SH-SY5Y (cell line): ENCODE results near the gene ARSA.

Experiments used
- GATA2 ChIP-seq: IDR thresholded peaks from 2 replicates; pipeline ENCODE4 v1.6.1; 2011; ENCODE audit warnings: mild to moderate bottlenecking, low read depth, low read length
- GATA3 ChIP-seq: IDR thresholded peaks from 2 replicates; pipeline ENCODE4 v1.6.1; 2011; ENCODE audit warnings: low read depth, mild to moderate bottlenecking, low read length, moderate library complexity

GRCh38 chr22:50605613-50606074 lies 22.3 kb downstream of the ARSA start:
- no peak for TF ChIP-seq GATA2
- TF ChIP-seq GATA3 = no peak
